HG03108 (cell line): Measurements from ENCODE around the gene OTP.

ENCODE experiments used
- ATAC-seq: cut with Tn5 transposase; IDR thresholded peaks from one replicate; pipeline ENCODE4 v1.9.1; 2021; ENCODE audit warnings: moderate library complexity; ENCODE audit not compliant: unreplicated experiment

The OTP gene

DNA sequence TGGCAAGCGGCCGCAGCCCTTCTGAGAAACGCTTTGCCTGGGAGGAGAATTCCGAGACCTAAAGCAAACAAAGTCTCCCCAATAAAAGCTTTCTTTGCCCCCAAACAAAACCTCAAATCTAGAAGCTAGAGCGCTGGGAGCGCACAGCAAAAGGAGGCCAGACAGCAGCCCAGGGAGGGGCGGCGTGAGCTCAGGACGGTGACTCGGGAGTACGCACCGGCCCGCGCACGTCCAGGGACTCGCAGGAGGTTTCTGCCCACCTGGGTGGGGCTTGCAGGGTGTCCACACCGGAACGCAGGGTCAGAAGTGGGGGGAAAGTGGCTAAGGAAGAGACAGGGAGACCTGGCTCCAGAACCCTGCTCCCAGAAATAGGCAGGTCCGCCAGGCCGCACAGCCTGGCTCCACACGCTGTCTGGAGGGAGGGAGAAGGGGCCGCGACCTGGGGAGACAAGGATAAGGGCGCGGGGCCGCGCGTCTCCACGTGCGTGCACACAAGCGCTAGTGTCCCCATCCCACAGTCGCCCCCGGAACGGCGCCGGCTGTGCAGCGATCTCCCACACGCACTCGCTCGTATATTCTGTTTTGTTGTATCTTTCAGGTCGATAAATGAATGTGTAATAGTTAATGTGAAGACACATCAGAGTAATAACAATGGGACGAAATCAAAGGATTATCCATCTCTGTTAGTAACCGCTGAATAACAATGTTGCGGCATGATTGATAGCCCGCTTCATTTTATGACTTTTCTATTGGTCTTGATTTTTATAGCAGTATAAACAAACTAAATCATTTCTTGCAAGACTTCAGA, 2.3 kb upstream of the OTP start:
- no peak for ATAC-seq

DNA sequence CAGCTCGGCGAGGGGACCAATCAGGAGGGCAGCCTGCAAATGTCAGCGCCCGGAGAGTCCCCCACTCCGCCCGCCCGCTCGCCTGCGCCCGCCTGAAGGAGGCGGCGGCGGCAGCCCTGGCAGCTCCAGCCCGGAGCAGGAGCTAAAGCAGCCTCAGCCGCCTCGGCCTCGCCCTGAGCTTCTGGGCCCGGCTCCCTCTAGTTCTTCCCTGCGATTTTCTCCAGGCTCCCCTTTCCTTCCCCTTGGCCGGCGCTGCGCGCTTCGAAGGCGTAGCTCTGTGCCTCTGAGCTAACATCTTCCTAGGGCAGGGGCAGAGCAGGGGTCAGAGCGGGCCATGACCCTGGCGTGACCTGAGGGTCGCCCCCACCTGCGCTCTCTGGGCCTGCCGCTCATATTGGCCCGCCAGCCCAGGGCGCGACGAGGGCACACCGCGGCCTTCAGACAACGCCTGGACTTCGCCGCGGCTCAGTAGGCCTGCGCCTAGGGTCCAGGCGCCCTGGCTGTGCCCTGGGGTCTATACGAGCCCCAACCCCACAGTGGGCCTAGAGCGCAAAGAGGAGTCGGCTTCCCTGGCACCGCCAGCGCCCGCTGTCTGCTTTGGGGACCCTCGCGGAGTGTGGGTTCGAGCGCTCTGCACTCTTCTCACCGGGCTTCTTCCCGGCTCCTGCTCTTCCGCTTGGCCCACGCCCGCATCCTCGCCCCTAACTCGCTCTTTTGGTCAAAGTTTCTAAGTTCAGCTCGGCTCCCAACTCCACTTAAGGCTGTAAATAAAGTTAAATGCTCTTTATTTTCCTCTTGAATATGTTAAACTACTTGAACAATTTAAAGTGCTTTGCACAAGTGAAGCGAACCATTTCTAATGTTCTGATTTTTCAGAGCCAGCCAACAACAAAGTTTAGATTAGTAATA, 504 bp upstream of the OTP start:
- ATAC-seq, result no peak

DNA sequence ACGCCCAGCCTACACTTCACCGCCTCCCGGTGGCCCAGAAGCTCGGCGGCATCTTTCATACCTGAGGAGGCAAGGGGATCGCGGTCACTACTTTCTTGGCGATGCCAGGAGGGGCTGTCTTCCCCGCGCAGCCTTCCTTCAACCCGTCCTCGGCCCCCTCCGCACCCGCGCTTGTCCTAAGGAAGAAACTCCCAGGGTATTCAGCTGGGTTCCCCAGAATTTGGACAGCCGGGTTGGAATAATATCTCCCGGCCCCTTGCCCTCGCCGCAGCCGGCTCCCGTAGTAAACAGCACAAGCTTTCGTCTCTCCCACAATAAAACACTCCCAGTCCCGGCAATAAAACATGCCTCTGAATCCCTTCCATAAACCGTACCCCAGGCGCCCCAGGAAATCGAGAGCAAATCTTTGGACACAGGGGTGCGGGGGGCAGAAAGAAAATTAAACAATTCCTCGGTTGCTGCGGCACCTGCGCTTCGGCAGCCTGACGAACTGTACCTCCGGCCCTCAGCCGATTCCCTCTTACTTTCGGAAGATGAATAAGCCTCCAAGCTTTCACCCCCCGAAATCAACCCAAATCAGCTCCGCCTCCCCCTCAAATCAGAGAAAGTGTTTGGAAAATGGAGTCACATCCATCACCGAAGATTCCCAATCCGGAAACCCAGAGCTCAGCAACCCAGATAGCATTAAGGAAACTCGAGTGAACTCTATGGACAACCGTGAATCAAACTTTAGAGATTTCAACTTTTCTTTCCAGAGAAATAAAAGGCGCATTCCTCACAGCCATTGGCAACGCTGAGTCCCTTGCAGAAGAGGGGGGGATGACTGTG, 1.1 kb downstream of the OTP start:
- no peak for ATAC-seq

DNA sequence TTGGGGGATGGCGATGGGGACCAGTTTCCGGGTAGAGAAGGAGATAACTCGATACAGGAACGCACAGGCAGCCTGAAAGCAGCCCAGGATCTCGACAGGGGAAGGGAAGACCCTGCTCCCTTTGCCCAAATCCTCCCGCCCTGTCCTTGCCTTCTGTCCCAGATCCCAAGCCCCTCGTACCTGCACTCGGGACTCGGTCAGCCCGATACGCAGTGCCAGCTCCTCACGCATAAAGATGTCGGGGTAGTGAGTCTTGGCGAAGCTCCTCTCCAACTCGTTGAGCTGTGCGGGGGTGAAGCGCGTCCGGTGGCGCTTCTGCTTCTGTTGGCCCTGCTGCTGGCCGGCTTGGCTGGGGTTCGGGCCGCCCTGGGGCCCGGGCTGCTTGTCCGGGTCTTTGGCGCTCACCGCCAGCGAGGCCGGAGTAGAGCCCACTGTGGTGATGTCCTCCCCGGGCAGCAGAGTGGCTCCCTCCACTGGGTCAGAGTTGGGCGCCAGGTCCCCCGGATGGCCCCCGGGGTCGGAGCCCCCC, 1.8 kb downstream of the OTP start:
- ATAC-seq, result no peak

DNA sequence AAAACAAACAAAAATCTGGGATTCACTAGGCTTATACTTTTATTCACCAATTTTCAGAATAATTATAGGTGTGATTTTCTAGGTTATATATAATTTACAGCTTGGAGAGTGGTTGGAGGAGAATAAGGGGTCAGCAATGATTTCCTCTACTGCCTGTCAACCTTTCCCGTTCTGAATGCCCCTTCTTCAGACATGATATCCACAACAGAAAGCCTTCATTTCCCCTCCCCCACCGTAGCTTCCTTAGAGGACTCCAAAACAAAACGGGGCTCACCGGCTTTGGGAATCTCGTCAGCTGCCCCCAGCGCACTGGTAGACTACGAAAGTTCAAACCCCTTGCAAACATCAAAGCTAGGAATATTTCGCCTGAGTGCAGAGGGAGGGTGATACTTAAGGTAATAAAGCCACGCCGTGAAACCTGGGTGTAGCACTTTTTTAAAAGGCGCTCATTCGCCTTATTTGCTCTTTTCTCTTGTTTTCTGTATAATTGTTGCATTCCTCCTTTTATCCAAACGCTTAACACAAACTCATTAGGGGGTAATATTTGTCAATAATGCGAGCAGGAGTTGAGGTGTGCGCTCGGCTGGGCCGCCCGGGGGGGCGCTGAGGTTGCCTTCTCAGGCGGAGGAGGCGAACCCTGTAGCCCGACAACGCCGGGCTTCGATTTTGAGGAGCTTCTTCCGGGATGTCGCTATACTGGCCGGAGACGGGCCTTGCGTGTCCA, 2.4 kb downstream of the OTP start:
- ATAC-seq, result no peak

DNA sequence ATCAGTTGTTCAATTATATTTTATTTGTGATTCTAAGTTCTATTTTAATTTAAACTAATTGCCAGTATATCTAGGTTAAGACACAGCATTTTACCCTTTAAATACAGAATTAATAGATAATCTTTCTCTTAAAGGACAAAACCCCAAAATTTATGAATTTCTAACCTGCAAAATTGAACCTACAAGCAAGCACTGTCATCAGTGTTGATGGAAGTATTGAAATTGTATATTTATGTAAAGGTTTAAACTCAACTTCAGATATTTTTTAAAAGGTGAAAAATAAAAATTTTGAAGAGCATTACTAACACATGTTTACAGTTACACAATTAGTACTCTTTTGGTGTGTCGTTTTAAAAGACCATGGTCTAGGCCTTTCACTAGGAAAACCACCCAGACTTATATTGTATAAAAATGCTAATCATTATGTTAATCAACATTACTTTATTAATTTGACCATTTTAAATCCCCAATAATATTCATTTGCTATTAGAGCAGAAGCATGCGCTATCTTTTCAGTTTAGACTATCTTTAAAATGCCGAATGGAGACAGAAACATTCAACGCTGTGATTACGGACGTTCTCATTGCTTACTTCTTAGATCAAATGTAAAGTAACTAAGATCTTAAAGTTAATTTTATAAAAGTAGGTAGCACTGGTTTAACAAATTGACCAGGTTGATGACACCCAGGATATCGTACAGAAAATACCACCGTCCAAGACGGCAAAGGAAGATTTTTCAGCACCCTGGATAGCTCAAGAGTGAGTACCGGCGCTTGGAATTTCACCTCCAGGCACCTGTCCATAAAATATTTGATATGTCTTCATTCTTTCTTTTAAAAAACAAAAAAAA, 3.2 kb downstream of the OTP start:
- no peak for ATAC-seq

DNA sequence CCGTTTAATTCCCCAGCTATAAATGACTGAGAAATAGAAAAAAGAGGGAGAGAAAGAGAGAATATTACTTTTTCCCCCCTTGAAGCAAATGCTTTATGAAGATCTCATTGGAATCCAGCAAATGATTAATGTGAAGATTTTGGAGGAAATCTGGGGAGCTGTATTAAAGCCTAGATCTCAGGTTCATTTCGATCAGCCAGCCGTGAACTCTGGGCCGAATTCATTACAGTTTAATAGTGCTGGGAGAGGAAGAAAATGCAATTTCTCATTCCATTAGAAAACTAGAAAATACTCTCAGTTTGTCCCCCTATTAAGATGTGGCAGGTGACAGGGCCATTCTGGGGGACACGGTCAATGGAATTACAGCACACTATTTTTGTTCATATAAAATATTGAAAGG, 4.8 kb downstream of the OTP start:
- ATAC-seq, result no peak

DNA sequence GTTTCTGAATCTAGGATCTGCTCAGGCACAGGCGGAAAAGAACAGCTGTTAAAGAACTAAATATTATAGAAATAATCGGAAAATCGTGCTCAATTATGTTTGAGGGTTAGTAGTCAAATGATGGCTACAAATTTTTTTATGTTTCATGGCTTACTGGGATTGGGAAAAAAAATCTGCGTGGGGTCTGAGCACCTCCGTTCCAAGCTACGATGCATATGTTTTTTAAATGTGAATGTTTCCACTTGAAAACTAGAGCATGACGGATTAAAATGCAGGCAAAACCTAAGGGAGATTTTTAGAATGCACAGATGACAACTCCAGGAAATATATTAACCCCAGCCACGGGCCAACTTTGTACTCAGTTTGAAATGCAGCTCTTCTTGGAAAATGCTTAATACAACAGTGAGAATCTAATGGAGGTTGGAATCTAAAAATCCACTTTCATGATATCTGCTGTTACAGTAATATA, 5.3 kb downstream of the OTP start:
- no peak for ATAC-seq

DNA sequence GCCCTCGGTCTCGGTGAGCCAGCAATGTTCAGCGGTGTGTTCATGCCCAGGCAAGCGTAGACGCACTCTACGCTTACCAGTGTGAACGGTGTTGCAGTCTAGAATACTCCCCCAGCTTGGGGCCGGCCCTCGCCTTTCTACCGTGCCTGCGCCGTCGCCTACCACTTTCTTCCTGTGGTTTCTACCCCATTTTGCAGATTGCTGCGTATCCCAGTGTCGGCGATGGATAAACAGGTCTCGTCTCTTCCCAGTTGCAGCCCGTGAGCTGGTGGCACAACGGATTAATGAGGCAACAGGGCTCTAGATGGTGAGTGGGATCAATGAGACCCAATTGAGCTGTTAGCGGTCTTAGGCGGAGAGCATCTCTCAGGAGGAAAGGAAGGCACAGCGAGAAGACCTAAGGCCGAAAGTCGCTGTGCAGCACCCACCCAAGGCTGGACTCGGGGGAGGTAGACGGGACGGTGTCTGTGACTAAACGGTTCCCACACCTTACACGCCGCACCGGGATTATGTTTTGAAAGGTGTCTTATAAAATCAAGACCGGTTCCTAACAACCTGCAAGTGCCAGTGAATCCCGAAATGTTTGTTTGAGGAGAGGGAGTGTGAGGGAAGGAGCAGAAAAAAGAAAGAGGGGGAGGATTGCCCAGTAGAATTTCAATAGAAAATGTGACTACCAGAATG, 5.8 kb downstream of the OTP start:
- no peak for ATAC-seq

DNA sequence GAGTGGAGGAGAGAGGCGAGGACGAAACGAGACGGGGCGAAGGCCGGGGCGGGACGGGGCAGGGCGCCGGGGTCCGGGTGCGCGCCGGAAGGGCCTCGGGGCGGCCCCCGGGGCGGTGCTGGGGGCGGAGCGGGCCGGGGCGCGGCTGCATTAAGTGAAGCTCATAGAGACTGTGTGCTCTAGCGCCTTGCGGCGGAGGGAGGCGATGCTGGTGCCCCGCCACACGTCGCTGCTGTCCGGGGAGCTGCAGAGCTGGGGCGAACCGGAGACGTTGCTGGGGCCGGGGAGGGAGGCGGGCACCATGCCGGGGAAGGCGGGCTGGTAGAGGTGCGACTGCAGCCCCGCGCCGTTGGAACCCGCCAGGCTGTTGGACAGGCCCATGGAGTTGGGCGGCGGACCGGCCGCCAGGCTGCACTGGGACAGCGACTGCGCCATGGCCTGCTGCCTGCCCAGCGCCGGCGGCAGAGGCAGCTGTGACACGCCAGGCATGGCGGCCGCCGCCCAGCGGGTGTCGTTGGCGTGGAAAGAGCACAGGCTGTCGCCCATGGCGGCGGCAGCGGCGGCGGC, 8.3 kb downstream of the OTP start:
- ATAC-seq, result peak; percentile 81

DNA sequence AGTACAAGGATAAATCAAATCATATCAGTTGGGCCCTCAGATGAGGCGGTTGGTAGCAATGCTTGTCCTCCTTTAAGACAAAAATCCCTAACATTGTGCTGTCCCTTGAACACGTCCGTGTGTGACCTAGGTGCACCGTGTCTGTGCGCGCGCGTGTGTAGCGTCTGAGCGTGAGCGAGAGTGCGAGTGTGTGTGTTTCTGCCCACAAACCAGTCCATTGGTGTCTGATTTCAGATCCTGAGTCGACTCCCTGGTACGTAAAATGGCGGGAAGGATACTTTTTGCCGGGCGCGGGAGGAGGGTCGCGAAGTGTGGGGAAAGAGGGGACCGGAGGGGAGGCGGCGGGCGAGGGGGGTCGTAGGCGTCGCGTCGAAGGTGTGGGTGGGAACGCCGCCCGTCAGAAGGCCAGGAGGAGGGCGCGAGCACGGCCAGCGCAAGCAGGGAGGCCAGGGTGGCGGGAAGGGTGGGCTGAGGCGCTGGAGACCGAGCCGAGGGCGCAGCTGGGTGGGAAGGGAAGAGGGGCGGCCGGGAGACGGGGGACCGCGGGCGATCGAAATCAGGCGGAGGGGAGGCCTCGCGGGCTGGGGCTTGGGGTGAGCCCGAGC, 8.9 kb downstream of the OTP start:
- no peak for ATAC-seq

DNA sequence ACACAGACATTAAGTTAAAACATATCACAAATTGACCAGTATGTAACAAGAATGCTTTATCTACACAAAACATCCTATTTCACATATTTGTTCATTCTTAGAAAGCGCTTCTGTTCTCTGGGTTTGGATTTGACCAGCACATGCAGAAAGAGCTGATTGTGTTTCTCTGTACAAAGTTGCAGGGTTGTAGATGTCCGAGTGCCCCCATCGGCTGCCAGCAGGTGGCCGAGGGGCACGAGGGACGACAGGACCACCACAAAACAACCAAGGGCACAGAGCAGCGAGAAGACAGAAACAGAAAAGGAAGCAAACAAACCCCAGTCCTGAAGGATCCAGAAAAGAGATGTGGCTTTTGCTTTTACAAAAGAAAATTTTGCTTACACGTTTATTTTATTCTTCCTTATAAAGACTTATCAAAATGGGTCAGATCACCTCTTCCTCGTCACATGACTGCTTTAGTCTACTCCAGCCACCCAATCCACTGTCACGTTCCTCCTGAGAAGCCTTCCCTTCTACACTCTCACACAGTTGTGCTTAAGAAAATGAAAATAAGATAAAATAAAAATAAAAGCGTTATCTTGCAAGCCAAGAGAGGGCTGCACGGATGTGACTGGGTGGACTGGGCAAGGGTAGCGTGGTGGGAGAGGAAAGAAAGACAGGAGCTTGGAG, 9.5 kb downstream of the OTP start:
- ATAC-seq, result no peak

DNA sequence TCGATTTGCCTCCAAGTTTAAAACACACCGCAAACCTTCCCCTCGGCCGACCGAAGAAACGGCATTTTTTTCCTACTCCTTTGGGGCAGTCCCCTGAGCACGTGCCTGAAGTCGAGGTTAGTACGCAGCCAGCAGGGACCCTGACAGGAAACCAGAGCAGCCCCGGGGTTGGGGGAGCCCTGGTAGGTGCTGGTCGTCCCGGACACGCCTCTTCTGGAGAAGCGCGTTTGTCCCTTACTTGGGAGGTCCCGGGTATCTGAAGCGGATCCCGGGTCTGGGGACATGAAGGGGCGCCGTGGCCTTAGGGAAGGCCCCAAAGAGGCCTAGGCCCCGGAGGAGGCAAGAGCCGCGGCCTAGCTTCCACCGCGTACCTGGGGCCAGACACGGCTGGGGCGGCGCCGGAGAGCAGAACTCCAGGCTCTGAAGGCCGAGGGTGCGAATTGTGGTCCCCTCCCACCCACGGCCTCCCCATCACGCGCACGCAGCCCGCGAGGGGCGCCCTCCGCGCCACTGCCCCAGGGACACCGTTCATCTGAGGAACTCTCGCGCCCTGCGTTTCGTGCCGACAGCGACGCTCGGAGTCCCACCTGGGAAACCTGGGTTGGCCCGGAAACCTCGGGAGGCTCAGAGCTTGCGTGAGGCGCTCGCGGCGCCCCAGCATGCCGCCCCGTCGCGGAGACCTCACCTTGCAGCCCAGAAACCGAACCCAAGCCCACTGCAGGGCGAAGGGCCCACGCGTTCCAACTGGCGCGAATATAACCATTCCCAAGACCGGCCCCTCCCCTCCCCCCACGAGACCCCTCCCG, 10.4 kb downstream of the OTP start:
- no peak for ATAC-seq

DNA sequence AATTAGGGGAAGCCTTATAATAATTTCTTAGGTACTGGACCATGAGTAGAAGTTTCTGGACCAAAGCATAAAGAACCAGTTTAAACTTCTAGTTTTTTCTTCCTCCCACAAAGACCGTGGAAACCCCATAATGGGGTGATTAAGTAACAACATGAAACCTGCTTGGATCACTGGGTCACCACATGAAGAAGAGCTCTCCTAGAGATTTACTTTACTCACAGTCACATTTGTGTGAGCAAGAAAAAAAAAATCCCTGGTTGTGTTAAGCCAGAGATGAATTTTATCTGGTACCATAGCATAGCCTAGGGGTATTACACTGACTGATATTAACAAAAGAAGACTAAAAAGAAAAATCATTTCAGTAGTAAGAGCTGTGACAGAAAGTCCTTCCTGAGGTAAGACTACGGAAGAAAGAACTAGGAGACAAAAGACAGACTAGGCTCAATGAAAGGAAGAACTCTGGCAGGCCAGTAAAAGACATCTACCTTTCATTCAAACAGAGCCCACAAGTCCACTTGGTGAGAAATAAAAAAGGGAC, 15.2 kb downstream of the OTP start:
- no peak for ATAC-seq

DNA sequence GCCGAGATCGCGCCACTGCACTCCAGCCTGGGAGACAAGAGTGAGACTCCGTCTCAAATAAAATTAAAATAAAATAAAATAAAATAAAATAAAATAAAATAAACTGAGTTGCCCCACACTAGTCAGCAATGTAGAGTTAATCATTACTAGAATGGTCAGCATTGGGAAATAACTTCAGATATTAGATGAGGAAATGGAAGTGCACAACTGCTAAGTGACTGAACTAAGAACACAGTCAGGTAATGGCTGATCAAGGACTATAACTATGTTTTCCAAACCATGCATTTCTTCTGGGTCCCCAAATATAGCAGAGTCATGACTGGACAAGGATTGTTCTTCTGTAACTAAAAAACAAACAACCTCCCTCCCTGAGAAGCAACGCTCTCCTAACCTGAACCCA, 17.1 kb downstream of the OTP start:
- ATAC-seq, result no peak

DNA sequence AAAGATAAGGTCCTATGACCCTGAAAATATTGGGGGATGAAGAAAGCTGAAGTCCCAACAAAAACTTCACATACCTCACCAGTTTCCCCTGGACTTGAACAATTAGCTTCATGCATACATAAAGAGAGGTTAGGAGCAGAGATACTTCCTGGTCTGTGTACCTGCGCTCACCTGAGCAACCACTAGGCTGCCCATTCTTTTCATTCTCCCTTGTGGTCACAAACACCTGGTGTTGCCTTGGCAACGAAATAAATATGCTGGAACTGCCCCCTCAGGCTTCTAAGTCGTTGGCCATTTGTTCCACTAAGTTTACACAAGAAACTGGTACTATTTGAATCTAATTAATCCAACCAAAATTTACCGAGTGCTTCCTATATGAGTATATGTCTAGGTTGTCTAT, 18.1 kb downstream of the OTP start:
- ATAC-seq, result no peak
